Stimulated activated naive B cell treated with anti-CD40 and anti-IgM and Interleukin-4, amounts not matched to agents 10 μg/mL and 1 μg/mL and 100 μg/mL, for 72 hours (primary cell): ENCODE measurements around the gene FGL2.
"Not testable (repeated sequence)": the region's sequence is repeated elsewhere in the genome, so short reads cannot be mapped to it uniquely, and the experiment has no call there.

ENCODE experiments used
- ATAC-seq, 2 donors: fragments of 150-1000 bp; cut with Tn5 transposase; replicated peaks; 2 replicates each; pipeline ENCODE4 v1.10.0; 2021; ENCODE audit warnings: moderate library complexity in 1 of 2
- DNase-seq: peaks from one replicate; pipeline ENCODE4 v3.0.0; 2021
- H3K27ac Mint-ChIP-seq: one replicate; pipeline ENCODE4 v1.8.0; 2022; ENCODE audit warnings: mild to moderate bottlenecking, mixed read lengths
- H3K27me3 Mint-ChIP-seq, 2 donors: one replicate each; pipeline ENCODE4 v1.8.0; 2022; ENCODE audit warnings: mixed read lengths in 2 of 2
- H3K36me3 Mint-ChIP-seq, 2 donors: one replicate each; pipeline ENCODE4 v1.8.0; 2022; ENCODE audit warnings: mixed read lengths in 2 of 2, mild to moderate bottlenecking in 1 of 2
- H3K4me1 Mint-ChIP-seq, 2 donors: one replicate each; pipeline ENCODE4 v1.8.0; 2022; ENCODE audit warnings: mixed read lengths in 2 of 2, mild to moderate bottlenecking in 1 of 2
- H3K4me3 Mint-ChIP-seq, 2 donors: one replicate each; pipeline ENCODE4 v1.8.0; 2022; ENCODE audit warnings: mild to moderate bottlenecking in 2 of 2, mixed read lengths in 2 of 2, moderate library complexity in 1 of 2
- H3K9me3 Mint-ChIP-seq, 2 donors: one replicate each; pipeline ENCODE4 v1.8.0; 2022; ENCODE audit warnings: mixed read lengths in 2 of 2, mild to moderate bottlenecking in 1 of 2

The FGL2 gene

GRCh38 chr7:77228795-77229194, 29.2 kb upstream of the FGL2 start:
- peaks cover 11 to 15% of the 10 kb centered on the region in 2 donors for H3K36me3 Mint-ChIP-seq
- DNase-seq, H3K4me1 Mint-ChIP-seq, H3K4me3 Mint-ChIP-seq, ATAC-seq, H3K27me3 Mint-ChIP-seq, H3K27ac Mint-ChIP-seq: not testable (repeated sequence)
- H3K9me3 Mint-ChIP-seq = peaks cover 17 to 18% of the 10 kb centered on the region in 2 donors

DNA sequence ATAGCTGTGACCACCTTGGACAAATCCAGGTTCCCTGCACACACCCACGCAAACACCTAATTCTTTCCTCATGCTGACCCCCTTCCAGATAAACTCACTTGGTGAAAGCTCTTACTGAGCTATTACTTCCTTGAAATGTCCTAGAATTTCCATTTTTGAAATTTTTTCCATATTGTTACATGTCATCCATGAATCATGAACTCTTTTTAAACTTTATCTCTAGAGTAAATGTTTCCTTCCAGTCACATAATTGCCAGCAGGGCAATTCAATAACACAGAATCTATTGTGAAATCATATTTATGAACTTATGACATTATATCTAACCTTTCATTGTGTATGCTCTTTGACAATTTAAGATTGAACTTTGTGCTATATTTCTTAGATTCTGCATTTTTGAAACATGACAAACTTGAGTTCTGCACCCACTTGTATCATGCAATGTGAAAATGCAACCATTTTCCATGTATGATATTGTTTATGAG, 26.8 kb upstream of the FGL2 start:
- peaks cover 11 to 12% of the 10 kb centered on the region in 2 donors for H3K36me3 Mint-ChIP-seq
- no peak overlapping the region for H3K4me3 Mint-ChIP-seq
- peaks cover 17 to 18% of the 10 kb centered on the region in 2 donors for H3K9me3 Mint-ChIP-seq
- DNase-seq = no peak
- ATAC-seq = no peak
- no peaks in the 10 kb centered on the region for H3K27me3 Mint-ChIP-seq
- H3K27ac Mint-ChIP-seq = no peak overlapping the region
- peaks cover 0 to 8% of the 10 kb centered on the region in 2 donors for H3K4me1 Mint-ChIP-seq

- Mint-ChIP-seq H3K4me1 (peaks cover 0 to 8% of the 10 kb centered on the region in 2 donors), H3K9me3 (peaks cover 7 to 11% of the 10 kb centered on the region in 2 donors), H3K27ac (no peak overlapping the region), H3K36me3 (peaks cover 3 to 10% of the 10 kb centered on the region in 2 donors), H3K4me3 (no peak overlapping the region), H3K27me3 (no peaks in the 10 kb centered on the region)
- DNase-seq (no peak), ATAC-seq (no peak)
Observed at GRCh38 chr7:77223261-77223660, 23.6 kb upstream of the FGL2 start.

DNA sequence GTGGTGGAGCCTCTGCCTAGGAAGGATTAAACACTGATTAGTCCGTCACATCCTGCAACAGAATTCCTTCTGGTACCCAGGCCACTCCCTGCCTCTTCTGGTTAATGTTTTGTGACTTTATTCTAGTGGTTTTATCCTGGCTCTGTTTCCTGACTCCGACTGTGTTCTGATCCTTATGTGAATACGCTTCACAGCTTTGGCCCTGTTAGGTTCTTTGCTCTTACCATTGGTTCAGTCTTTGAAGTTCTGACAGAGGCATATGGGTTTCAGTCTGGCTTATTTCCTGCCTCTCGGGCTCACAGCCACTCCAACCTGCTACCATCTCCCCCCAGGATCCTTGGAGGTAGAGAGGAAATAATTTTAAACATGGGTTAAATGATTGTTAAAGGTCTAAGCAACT, 23.2 kb upstream of the FGL2 start:
- H3K9me3 Mint-ChIP-seq = peaks cover 6 to 11% of the 10 kb centered on the region in 2 donors
- no peak overlapping the region for H3K4me3 Mint-ChIP-seq
- H3K27me3 Mint-ChIP-seq = no peaks in the 10 kb centered on the region
- H3K36me3 Mint-ChIP-seq = peaks cover 3 to 10% of the 10 kb centered on the region in 2 donors
- ATAC-seq (no peak), DNase-seq (no peak)
- no peak overlapping the region for H3K27ac Mint-ChIP-seq
- peaks cover 0 to 8% of the 10 kb centered on the region in 2 donors for H3K4me1 Mint-ChIP-seq

- Mint-ChIP-seq H3K9me3 (peaks cover 6 to 11% of the 10 kb centered on the region in 2 donors), H3K4me1 (peaks cover 0 to 8% of the 10 kb centered on the region in 2 donors), H3K4me3 (no peak overlapping the region), H3K36me3 (peaks cover 3 to 10% of the 10 kb centered on the region in 2 donors), H3K27me3 (no peaks in the 10 kb centered on the region), H3K27ac (no peak overlapping the region)
- ATAC-seq = no peak
- no peak for DNase-seq
Observed at GRCh38 chr7:77222065-77222464, 22.4 kb upstream of the FGL2 start.

DNA sequence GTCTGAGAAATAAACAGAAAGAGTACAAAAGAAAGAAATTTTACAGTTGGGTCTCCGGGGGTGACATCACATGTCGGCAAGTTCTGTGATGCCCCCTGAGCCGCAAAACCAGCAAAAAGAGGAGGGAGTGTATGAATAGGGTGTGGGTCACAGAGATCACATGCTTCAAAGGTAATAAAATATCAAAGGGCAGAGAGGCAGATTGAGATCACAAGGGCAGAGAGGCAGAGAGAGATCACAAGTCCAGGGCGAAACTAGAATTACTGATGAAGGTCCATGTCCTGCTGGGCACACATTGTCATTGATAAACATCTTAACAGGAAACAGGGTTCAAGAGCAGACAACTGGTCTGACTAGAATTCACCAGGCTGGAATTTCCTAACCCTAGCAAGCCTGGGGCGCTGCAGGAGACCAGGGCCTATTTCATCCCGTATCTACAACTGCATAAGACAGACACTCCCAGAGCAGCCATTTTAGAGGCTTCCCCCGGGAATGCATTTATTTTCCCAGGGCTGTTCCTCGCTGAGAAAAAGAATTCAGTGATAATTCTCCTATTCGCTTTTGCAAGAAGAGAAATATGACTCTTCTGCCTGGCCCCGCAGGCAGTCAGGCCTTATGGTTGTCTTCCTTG, 20.2 kb upstream of the FGL2 start:
- H3K27me3 Mint-ChIP-seq, ATAC-seq, H3K4me1 Mint-ChIP-seq, DNase-seq, H3K27ac Mint-ChIP-seq, H3K4me3 Mint-ChIP-seq: not testable (repeated sequence)
- H3K36me3 Mint-ChIP-seq = peaks cover 3 to 10% of the 10 kb centered on the region in 2 donors
- H3K9me3 Mint-ChIP-seq = peaks cover 6 to 11% of the 10 kb centered on the region in 2 donors

DNA sequence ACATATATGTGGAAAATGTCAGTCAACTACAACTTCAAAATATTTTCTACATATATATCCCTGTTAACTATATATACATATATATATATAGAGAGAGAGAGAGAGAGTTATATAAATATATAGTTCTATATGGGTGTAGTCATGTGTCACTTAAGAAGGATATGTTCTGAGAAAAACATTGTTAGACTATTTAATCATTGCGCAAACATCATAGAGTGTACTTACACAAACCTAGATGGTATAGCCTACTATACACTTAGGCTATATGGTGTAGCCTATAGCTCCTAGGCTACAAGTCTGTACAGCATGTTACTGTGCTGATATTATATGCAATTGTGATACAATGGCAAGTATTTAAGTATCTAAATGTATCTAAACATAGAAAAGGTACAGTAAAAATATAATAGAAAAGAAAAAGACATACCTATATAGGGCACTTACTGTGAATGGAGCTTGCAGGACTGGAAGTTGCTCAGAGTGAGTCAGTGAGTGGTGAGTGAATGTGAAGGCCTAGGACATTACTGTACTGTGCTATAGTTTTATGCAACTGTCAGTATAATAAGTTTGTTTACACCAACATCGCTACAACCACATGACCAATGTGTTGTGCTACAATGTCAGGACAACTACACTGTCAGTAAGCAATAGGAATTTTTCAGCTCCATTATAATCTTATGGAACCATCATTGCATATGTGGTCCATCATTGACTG, 18.0 kb upstream of the FGL2 start:
- Mint-ChIP-seq H3K9me3 (peaks cover 6 to 11% of the 10 kb centered on the region in 2 donors), H3K4me3 (no peak overlapping the region), H3K36me3 (peaks cover 3 to 10% of the 10 kb centered on the region in 2 donors), H3K27ac (no peak overlapping the region), H3K4me1 (peaks cover 0 to 8% of the 10 kb centered on the region in 2 donors), H3K27me3 (no peaks in the 10 kb centered on the region)
- DNase-seq (no peak), ATAC-seq (no peak)

GRCh38 chr7:77216181-77216845, 16.7 kb upstream of the FGL2 start:
- Mint-ChIP-seq H3K9me3 (peaks cover 6 to 11% of the 10 kb centered on the region in 2 donors), H3K27me3 (no peaks in the 10 kb centered on the region), H3K4me3 (no peak overlapping the region), H3K27ac (no peak overlapping the region), H3K36me3 (peaks cover 3 to 10% of the 10 kb centered on the region in 2 donors), H3K4me1 (no peaks in the 10 kb centered on the region)
- ATAC-seq = no peak
- no peak for DNase-seq

DNA sequence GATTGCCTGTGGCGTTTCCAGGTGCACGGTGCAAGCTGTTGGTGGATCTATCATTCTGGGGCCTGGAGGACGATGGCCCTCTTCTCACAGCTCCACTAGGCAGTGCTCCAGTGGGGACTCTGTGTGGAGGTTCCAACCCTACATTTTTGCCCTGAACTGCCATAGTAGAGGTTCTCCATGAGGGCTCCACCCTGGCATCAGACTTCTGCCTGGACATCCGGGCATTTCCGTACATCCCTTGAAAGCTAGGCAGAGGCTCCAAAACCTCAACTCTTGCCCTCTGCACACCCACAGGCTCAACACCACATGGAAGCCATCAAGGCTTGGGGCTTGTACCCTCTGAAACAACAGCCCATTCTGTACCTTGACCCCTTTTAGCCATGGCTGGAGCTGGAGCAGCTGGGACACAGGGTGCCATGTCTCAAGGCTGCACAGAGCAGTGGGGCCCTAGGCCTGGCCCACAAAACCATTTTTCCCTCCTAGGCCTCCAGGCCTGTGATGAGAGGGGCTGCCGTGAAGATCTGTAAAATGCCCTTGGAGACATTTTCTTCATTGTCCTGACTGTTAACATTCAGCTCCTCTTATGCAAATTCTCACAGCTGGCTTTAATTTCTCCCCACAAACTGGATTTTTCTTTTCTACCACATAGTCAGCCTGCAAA, 10.0 kb upstream of the FGL2 start:
- H3K4me3 Mint-ChIP-seq = no peak overlapping the region
- no peaks in the 10 kb centered on the region for H3K27me3 Mint-ChIP-seq
- peaks cover 12 to 21% of the 10 kb centered on the region in 2 donors for H3K36me3 Mint-ChIP-seq
- no peak for DNase-seq
- peaks cover 14 to 17% of the 10 kb centered on the region in 2 donors for H3K9me3 Mint-ChIP-seq
- no peak overlapping the region for H3K27ac Mint-ChIP-seq
- no peak for ATAC-seq
- peaks cover 0 to 4% of the 10 kb centered on the region in 2 donors for H3K4me1 Mint-ChIP-seq

DNA sequence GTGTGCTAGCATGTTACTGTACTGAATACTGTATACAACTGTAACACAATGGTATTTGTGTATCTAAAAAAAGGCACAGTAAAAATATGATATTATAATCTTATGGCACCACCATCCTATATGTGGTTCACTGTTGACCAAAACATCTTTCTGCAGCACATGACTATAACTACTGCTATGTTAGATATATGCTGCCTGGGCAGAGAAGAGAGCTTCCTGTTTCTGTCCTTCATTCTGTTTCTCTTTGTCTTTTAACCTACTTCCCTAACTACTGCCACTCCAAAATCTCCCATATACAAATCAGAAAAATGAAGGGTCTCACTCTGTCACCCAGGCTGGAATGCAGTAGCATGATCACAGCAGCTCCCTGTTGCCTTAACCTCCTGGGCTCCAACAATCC, 8.8 kb upstream of the FGL2 start:
- H3K36me3 Mint-ChIP-seq = peaks cover 12 to 21% of the 10 kb centered on the region in 2 donors
- H3K9me3 Mint-ChIP-seq = peaks cover 14 to 17% of the 10 kb centered on the region in 2 donors
- ATAC-seq = no peak
- no peaks in the 10 kb centered on the region for H3K27me3 Mint-ChIP-seq
- no peak for DNase-seq
- H3K4me3 Mint-ChIP-seq = no peak overlapping the region
- peaks cover 2 to 4% of the 10 kb centered on the region in 2 donors for H3K4me1 Mint-ChIP-seq
- peak overlapping the region; percentile 39 for H3K27ac Mint-ChIP-seq

DNA sequence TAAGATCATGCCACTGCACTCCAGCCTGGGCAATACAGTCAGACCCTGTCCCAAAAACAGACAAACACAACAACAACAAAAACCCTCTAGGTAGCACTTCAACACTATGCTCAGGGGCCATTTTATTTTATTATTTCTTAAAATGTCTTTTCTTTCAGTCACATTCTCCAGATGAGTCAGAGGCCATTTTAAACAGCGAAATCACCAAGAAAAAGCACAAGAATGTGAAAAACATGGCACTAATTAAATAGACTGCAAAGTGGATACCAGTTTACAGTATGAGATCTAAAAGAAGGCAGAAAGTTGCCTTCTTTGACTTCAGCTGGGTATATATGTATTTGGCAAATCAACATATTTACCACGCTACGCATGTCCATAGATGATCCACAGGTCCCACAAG, 6.1 kb upstream of the FGL2 start:
- Mint-ChIP-seq H3K4me3 (no peak overlapping the region), H3K27ac (no peak overlapping the region)
- ATAC-seq = no peak

GRCh38 chr7:77202481-77202976, 2.9 kb upstream of the FGL2 start:
- DNase-seq (no peak), ATAC-seq (peak; percentile 77 to 89)
- Mint-ChIP-seq H3K9me3 (no peaks in the 10 kb centered on the region), H3K36me3 (no peaks in the 10 kb centered on the region), H3K27ac (peak overlapping the region; percentile 49), H3K4me1 (peaks cover 26 to 44% of the 10 kb centered on the region in 2 donors), H3K4me3 (no peak overlapping the region), H3K27me3 (no peaks in the 10 kb centered on the region)

More for the DNA sequence above, 6.1 kb upstream of the FGL2 start:
- H3K4me1 Mint-ChIP-seq = peaks cover 14 to 20% of the 10 kb centered on the region in 2 donors
- peaks cover 12 to 18% of the 10 kb centered on the region in 2 donors for H3K36me3 Mint-ChIP-seq
- H3K27me3 Mint-ChIP-seq = no peaks in the 10 kb centered on the region
- H3K9me3 Mint-ChIP-seq = peaks cover 12 to 17% of the 10 kb centered on the region in 2 donors
- no peak for DNase-seq

- DNase-seq (no peak), ATAC-seq (peak; percentile 58 to 71)
- peak overlapping the region; percentile 85 to 94 for H3K4me3 Mint-ChIP-seq
- H3K36me3 Mint-ChIP-seq = no peaks in the 10 kb centered on the region
- peaks cover 29 to 49% of the 10 kb centered on the region in 2 donors for H3K4me1 Mint-ChIP-seq
- peak overlapping the region; percentile 78 for H3K27ac Mint-ChIP-seq
- H3K27me3 Mint-ChIP-seq = no peaks in the 10 kb centered on the region
- no peaks in the 10 kb centered on the region for H3K9me3 Mint-ChIP-seq
Observed at GRCh38 chr7:77200542-77200941, 923 bp upstream of the FGL2 start.

GRCh38 chr7:77197141-77197540, 2.5 kb downstream of the FGL2 start:
- Mint-ChIP-seq H3K36me3 (no peaks in the 10 kb centered on the region), H3K27ac (no peak overlapping the region), H3K4me3 (no peak overlapping the region), H3K27me3 (no peaks in the 10 kb centered on the region), H3K9me3 (no peaks in the 10 kb centered on the region), H3K4me1 (peaks cover 28 to 44% of the 10 kb centered on the region in 2 donors)
- DNase-seq = no peak
- ATAC-seq = no peak
